Left colon (tissue), 2 donors: ENCODE results near the gene ATP2B1. TPM values are rescaled to one million over a fixed set of nuclear protein-coding genes. Genes with fewer than 3 reads are reported as not detected.
A peak's percentile ranks its signal among the peaks of the same experiment; 100 is the strongest.

Source experiments
- ATAC-seq: fragments of 200-7000 bp; cut with Tn5 transposase; one replicate; pipeline ENCODE4 v1.9.1; 2020; ENCODE audit warnings: mild to moderate bottlenecking, moderate library complexity
- DNase-seq, 2 donors: peaks; one replicate each; pipeline ENCODE4 v3.0.0-alpha.2; 2020
- intact Hi-C, 2 donors: fragments of 100-400 bp; cut with DNase I in 1 of 2; cut with micrococcal nuclease in 1 of 2; formaldehyde crosslinking; loops; one replicate each; pipeline versions ENCODE4 v1.11.2 to v1.14.0; 2022; cut with DNase I, micrococcal nuclease
- total RNA-seq, 2 donors: library from RNA; stranded (reverse); fragmentation: NEBNext Ultra II Directional; extraction: Animal tissue kit (Norgen Biotek cat#: 25700); gene quantifications; one replicate each; pipeline ENCODE4 v1.2.1, GENCODE V29; 2021
- donor health status: DM: no; HTN: no; CAD: no.
- donor health status: DM: yes; HTN: yes; CAD: no.

Gene ATP2B1
- total RNA-seq, 2 donors from 2014 or later = 57.5 to 105 TPM

DNA sequence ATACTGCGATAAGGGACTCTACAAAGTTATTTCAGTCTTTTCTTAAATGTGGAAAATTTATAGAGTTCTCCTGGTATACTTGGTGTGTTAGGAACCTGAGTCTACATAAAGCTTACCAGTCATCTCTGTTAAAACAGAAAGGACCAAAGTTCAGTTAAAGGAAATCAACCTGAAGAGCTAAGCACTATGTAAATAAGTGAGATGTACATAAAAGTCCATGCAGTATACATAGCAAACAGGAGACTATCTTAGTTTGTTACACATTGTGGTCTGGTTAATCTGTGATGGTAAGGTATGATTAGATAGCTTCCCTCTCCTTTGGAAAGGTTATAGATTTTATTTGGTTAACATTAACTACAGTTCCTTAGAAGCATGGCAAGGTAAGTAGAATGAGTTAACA lies 75.9 kb downstream of the ATP2B1 start:
- ATAC-seq (peak; percentile 98), DNase-seq (no peak)
- intact Hi-C loops = no loop called here

DNA sequence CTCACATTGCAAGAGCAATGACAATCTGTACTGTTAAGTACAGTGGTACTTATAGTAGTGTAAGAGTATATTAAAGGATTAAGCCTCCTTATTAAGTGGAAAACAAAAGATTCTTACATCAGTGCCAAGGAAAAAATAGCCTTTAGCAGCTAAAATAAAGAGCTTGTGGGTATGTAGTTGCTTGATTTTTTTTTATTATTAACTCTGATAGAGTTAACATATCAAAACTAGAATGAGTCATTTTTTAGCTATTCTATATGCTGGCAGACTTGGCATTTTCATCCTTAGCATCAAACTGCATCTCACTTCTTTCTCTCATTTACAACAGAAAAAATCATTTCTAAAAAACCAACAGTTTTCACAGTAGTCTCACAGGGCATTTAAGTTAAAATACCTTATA lies 86.5 kb downstream of the ATP2B1 start:
- intact Hi-C loops = no loop called here
- DNase-seq = no peak
- no peak for ATAC-seq

GRCh38 chr12:89621521-89621920 lies 87.1 kb downstream of the ATP2B1 start:
- DNase-seq (no peak), ATAC-seq (no peak)
- intact Hi-C loops = no loop called here

DNA sequence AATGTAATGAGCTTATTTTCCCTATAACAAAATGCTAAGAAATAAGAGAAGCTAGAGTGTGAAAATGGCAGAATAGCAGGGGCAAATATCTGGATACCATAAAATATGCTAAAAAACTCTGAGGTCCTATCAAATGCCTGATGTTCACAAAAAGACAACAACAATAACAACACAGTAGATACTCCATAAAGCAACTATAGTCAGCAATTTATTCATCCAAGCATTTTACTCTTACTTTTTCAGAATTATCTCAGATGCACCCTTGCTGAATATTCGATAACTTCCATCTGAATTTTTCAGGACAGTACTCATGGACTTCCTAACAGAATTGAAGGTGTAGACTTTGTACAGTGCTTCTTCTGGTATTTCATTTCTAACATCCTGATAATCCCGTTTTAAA lies 88.9 kb downstream of the ATP2B1 start:
- intact Hi-C loops = no loop called here
- ATAC-seq = no peak

DNA sequence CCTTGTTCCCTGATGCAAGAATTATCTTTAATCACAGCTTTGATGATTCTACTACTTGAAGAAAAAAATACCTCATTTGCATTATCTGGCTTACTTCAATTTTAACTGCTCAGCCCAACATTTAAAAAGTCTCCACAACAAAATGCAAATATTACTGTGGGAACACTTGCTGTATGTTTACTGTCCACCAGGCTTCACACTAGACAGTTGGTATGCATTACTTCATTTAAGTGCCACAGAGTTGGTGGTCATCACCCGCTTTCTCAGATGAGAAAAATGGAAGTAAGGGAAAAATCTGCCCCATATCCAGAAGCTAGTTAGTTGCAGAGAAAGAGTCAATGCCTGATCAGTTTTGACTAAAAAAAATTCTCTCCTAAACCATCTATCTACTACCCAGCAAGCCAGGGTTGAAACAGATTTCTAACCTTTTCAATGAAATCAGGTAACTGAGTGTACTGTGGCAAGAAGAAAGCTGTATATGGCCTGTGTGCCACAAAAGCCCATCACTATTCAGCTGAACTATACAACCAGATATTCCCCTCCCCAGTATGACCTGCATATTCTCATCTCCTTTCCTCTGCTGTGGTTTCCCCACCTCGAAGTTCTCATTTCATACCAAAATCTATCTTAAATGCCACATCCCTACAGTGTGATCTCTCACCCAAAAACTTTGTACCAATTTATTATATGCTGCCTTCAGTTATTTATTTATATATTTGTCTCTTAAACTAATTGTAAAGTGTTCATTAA lies 90.3 kb downstream of the ATP2B1 start:
- DNase-seq (no peak), ATAC-seq (no peak)
- intact Hi-C loops = no loop called here

More for the DNA sequence above, 88.9 kb downstream of the ATP2B1 start:
- no peak for DNase-seq

- intact Hi-C loops = no loop called here
- ATAC-seq (no peak), DNase-seq (no peak)
Measured at GRCh38 chr12:89610366-89610765, 98.3 kb downstream of the ATP2B1 start.

GRCh38 chr12:89603678-89604077 lies 105.0 kb downstream of the ATP2B1 start:
- no peak for ATAC-seq
- intact Hi-C loops = no loop called here
- no peak for DNase-seq

DNA sequence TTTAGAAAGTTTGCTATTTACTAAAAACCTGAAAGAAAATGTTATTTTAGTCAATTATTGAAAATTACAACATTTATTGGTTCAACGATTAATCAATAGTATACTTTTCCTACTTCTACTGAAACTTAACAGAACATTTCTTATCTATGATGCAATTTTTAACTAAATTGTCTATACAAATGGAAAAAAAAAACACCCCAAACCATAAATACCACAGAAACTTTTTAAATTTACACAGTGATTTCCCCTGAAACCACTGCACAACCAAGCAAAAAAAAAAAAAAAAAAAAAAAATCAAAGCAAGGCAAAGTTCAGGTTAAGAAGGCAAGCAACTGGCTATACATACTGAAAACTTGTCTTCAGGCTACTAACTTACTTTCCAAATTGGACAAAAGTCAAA lies 110.9 kb downstream of the ATP2B1 start:
- ATAC-seq (no peak), DNase-seq (no peak)
- intact Hi-C loops = no loop called here

DNA sequence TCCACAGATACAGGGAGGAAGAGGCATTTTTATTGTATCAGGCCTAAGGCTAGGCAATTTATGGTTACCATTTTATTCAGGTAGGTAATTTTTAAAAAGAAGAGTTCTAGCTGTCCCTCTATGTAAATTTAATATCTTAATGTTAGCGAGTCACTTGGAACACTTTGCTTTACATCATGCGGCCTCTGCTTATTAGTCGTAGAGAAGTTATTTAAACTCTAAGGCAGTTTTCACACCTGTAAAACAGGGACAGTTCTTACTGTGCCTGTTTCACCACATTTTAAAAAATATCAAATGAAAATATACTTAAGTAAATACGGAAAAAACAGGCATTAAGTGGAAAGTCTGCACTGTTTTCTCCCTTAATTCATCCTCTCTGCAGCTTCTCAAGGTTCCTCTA lies 111.4 kb downstream of the ATP2B1 start:
- ATAC-seq (no peak), DNase-seq (no peak)
- intact Hi-C loops = no loop called here

DNA sequence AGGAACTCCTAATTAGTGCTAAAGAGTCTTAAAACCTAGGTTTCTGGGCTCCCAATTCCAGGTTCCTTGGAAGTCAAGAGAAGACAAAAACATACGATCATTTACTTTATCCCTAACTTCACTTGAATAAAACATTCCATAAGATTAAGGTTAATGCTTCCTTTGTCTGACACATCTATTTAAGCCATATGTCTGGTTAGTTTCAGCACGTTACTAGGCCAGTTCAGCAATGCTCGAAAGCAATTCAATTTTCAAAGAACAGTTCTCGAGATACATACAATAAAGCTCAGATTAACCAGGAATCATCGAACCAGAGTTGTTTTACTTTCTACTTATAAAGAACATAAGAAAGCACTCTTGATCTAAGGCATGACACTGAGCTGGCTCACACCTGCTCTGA lies 114.8 kb downstream of the ATP2B1 start:
- ATAC-seq (no peak), DNase-seq (no peak)
- intact Hi-C loops = no loop called here

DNA sequence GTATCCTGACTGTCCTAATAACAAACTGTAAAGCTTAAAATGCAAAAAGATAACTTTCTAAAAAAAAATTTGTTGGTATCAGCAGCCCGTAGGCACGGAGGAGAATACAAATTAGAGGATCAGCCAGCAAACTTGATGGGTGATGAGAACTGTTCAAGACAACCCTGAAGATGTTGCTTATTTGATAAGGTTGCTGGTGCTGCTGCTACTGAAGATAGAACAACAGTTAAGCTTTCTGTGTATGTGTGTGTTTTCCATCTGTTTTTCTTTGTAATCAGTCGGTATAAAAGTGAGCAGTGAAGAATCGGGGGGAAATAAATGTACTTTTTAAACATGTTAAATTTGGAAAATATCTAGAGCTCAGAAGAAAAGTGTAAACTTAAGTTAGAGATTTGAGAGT lies 115.4 kb downstream of the ATP2B1 start:
- ATAC-seq = no peak
- intact Hi-C loops = no loop called here
- no peak for DNase-seq

DNA sequence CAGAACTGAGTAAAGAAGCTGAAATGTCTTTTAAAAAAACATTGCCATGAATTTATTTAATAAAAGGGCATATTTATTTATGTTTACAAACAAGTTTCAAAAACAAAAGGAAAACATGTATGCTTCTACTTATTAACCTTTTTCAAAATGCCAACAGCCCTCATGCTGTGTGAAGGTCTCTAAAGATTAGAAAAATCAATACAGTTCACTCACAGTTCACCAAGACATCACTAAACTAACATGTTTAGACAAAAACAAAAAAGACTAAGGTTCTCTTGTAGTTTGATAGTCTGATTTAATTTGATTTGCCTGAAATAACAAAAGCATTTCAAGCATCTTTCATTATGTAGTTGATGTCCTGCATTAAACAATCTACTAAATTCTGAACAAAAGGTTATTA lies 118.9 kb downstream of the ATP2B1 start:
- DNase-seq (no peak), ATAC-seq (no peak)
- intact Hi-C loops = no loop called here

GRCh38 chr12:89578499-89578898 lies 130.1 kb downstream of the ATP2B1 start:
- no peak for ATAC-seq
- intact Hi-C loops = no loop called here
- DNase-seq = no peak

DNA sequence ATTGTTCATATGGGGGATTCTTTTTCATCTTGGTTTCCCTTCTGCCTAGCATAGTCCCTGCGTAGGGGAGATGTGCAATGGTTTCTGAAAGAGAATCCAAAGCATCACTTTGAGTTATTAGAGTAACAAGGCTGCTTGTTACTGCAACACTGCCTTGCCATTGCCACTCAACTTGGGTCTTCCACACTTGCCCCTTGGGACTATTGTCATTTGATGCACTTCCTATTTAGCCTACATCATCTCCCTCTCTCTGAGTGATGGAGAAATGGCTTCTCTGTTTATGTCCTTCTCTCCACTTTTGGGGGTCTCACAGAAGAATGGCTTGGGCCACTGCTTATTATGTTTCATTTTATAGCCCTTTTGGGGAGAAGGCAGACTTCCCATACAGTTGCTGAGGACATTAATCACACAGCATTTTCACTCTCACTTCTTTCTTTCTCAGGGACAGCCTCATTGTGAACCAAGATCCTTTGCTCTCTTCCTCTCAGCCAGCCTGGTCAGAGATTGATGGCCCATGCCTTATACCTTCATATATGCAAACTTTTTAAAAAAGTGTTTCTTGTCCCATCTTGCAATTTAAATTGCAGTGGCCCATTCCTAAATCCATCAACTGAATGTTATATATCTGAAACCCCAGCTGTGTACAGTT lies 131.9 kb downstream of the ATP2B1 start:
- no peak for ATAC-seq
- DNase-seq = no peak
- intact Hi-C loops = no loop called here

GRCh38 chr12:89575374-89575773 lies 133.3 kb downstream of the ATP2B1 start:
- no peak for DNase-seq
- intact Hi-C loops = no loop called here
- no peak for ATAC-seq

DNA sequence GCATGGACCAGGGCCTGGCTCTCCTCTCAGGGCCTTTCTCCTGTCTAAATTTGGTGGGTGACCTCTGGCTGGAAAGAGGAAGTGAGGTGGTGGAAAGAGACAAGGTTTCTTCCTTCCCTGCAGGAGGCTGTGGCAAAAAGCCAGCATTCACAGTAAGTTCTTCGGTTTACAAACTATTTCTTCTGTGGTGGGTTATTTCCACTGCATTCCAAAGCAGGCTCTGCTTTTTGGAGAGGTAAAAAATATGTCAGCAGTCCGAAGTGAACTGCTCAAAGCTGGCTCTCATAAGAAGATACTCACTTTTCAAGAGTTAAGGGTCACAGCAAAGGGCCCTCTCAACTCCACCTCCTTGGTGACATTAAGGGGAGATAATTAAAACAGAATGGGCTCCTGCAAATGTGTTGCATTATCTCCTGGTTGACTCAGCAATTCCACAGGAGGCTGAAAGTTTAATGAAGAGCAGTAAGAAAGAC lies 133.9 kb downstream of the ATP2B1 start:
- DNase-seq (no peak), ATAC-seq (no peak)
- intact Hi-C loops = no loop called here

GRCh38 chr12:89573051-89573810 lies 135.4 kb downstream of the ATP2B1 start:
- DNase-seq = no peak
- intact Hi-C loops = no loop called here
- no peak for ATAC-seq

- DNase-seq (no peak), ATAC-seq (no peak)
- intact Hi-C loops = no loop called here
Measured at GRCh38 chr12:89571491-89572195, 137.0 kb downstream of the ATP2B1 start.

DNA sequence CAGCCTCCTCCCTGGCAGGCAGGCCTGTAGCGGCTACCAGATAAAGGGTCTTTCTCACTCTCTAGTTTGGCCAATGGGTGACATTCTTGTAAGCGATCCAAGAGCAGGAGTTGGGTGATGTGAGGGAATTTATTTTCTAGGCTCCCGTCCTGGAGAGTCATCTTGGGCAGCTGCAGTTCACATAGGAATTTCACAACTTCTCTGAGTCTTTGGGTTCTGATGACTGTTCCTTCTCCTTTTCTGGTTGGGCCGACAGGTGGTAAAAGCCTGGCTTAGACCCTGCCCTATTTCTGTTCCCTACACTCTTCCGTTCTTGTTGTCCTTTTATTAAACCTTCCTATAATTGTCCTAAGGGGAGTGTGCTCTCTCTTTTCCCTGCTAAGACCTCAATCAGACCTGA lies 140.2 kb downstream of the ATP2B1 start:
- ATAC-seq = no peak
- no peak for DNase-seq
- intact Hi-C loops = no loop called here
